Ascending aorta (tissue), 2 donors: ENCODE results near the gene SPRYD3. TPM values are rescaled to one million over a fixed set of nuclear protein-coding genes. Genes with fewer than 3 reads are reported as not detected.
"Not testable (repeated sequence)": the region's sequence is repeated elsewhere in the genome, so short reads cannot be mapped to it uniquely, and the experiment has no call there.

Experiments
- DNase-seq, 2 donors: peaks; one replicate each; pipeline ENCODE4 v3.0.0-alpha.2; 2019; ENCODE audit warnings: low spot score in 2 of 2
- H3K27ac ChIP-seq, 2 donors: fragments of 200-600 bp; sonication (generic); one replicate each; pipeline ENCODE4 v1.5.1; 2016 to 2017; ENCODE audit warnings: mild to moderate bottlenecking in 1 of 2
- H3K27me3 ChIP-seq: fragments of 200-600 bp; sonication (generic); one replicate; pipeline ENCODE4 v1.5.1; 2017
- H3K36me3 ChIP-seq, 2 donors: fragments of 200-600 bp; sonication (generic); one replicate each; pipeline ENCODE4 v1.5.1; 2016
- H3K4me1 ChIP-seq, 2 donors: fragments of 200-600 bp; sonication (generic); one replicate each; pipeline ENCODE4 v1.5.1; 2016 to 2017; ENCODE audit warnings: mild to moderate bottlenecking in 1 of 2
- H3K4me3 ChIP-seq, 2 donors: fragments of 200-600 bp; sonication (generic); one replicate each; pipeline ENCODE4 v1.5.1; 2016 to 2017; ENCODE audit warnings: mild to moderate bottlenecking in 1 of 2
- H3K9me3 ChIP-seq, 2 donors: fragments of 200-600 bp; sonication (generic); one replicate each; pipeline ENCODE4 v1.5.1; 2016
- intact Hi-C: fragments of 100-400 bp; cut with DNase I; formaldehyde crosslinking; loops from one replicate; pipeline ENCODE4 v1.15.1; 2023
- total RNA-seq: library from RNA; depleted of rRNA; stranded (reverse); fragments of >200 nt; gene quantifications from one replicate; pipeline ENCODE4 v1.1.0, GENCODE V29; 2016
- TF ChIP-seq, protein P1 (sequence below), 3 experiments: fragments of 200-600 bp in 2 of 3; fragments of 450-650 bp in 1 of 3; sonication (generic) in 2 of 3; IDR thresholded peaks; one replicate each; pipeline ENCODE4 v1.5.1; 2016 to 2019; ENCODE audit warnings: antibody characterized with exemption in 3 of 3, mild to moderate bottlenecking in 1 of 3, moderate library complexity in 1 of 3

Gene SPRYD3
- total RNA-seq, 1 donor from 2014 or later, result 48.6 TPM

DNA sequence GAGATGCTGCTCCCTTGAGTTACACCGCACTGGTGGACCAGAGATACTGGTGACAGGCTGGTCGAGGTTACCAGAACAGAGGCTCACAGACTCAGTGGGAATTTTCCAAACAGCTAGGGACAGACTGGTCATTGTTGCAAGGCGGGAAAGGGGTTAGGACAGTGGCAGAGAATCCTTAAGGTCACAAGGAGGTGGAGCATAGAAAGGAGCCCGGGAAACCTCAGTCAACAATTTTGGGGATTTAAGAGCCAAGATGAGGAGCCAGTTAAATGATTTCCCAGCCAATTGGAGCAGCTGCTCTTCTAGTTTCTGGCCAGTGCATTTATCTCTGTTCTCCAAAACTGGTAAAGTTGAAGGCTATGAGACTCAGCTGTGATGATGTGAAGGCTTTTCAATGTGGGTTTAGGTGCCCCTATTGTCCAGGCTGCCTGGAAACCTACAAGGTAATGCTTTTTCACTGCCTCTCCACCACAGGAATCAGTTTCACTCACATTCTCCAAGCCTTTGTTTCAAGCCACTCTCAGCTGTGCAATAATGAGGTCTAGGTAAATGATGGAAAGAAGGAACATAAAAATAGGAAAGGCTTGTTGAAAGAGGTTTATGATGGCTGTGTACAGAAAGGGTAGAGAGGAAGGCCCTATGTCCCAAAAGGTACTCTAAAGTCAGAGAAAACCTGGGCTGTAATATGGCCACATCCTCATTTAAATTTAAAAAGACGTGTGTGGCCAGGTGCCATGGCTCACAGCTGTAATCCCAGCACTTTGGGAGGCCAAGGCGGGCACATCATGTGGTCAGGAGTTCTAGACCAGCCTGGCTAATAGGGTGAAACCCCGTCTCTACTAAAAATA, 36.4 kb downstream of the SPRYD3 start:
- H3K27me3 ChIP-seq, result no peaks in the 10 kb centered on the region
- peak overlapping the region; percentile 99 to 100 for H3K27ac ChIP-seq
- H3K36me3 ChIP-seq, result peaks cover 22 to 29% of the 10 kb centered on the region in 2 donors
- intact Hi-C loops, result no loop called here
- no peak overlapping the region for H3K4me3 ChIP-seq
- TF ChIP-seq, protein P1, sequence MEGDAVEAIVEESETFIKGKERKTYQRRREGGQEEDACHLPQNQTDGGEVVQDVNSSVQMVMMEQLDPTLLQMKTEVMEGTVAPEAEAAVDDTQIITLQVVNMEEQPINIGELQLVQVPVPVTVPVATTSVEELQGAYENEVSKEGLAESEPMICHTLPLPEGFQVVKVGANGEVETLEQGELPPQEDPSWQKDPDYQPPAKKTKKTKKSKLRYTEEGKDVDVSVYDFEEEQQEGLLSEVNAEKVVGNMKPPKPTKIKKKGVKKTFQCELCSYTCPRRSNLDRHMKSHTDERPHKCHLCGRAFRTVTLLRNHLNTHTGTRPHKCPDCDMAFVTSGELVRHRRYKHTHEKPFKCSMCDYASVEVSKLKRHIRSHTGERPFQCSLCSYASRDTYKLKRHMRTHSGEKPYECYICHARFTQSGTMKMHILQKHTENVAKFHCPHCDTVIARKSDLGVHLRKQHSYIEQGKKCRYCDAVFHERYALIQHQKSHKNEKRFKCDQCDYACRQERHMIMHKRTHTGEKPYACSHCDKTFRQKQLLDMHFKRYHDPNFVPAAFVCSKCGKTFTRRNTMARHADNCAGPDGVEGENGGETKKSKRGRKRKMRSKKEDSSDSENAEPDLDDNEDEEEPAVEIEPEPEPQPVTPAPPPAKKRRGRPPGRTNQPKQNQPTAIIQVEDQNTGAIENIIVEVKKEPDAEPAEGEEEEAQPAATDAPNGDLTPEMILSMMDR (IDR thresholded peaks at IDR 0.05), result no peak
- DNase-seq, result no peak
- peaks cover 13 to 29% of the 10 kb centered on the region in 2 donors for H3K4me1 ChIP-seq
- H3K9me3 ChIP-seq, result no peaks in the 10 kb centered on the region

DNA sequence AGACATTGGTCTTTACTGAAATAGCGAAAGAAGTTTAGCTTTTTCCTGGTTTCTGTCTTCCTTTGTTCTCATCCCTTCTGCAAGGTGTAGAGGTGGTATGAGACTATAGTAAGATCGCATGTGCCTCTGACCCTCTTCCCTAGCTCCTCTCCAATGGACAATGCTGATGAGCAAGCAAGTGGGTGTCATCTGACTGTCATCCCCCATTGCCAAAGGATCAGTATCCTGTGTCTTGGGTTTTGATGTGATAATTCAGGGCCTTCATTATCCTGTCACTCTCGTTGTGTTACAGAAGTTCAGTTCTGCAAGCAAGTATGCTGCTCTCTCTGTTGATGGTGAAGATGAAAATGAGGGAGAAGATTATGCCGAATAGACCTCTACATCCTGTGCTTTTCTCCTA, 39.3 kb downstream of the SPRYD3 start:
- peak overlapping the region; percentile 84 for H3K27ac ChIP-seq
- H3K9me3 ChIP-seq, result no peaks in the 10 kb centered on the region
- peaks cover 50 to 59% of the 10 kb centered on the region in 2 donors for H3K36me3 ChIP-seq

GRCh38 chr12:53036802-53037201, 42.4 kb downstream of the SPRYD3 start:
- Histone ChIP-seq H3K4me1 (peaks cover 2 to 7% of the 10 kb centered on the region in 2 donors), H3K4me3 (no peak overlapping the region), H3K27ac (no peak overlapping the region), H3K36me3 (peaks cover 68 to 86% of the 10 kb centered on the region in 2 donors), H3K9me3 (no peaks in the 10 kb centered on the region), H3K27me3 (no peaks in the 10 kb centered on the region)
- TF ChIP-seq, protein P1 (IDR thresholded peaks at IDR 0.05), result no peak
- intact Hi-C loops, result no loop called here
- DNase-seq, result no peak

More for the DNA sequence above, 39.3 kb downstream of the SPRYD3 start:
- H3K27me3 ChIP-seq, result no peaks in the 10 kb centered on the region
- peaks cover 13 to 22% of the 10 kb centered on the region in 2 donors for H3K4me1 ChIP-seq
- TF ChIP-seq, protein P1 (IDR thresholded peaks at IDR 0.05), result no peak
- H3K4me3 ChIP-seq, result no peak overlapping the region
- no peak for DNase-seq
- intact Hi-C loops, result loop anchor here (2.0 kb wide), 1 partner anchor 59 kb away; no protein-coding TSS in a partner anchor

GRCh38 chr12:53034459-53034858, 44.7 kb downstream of the SPRYD3 start:
- no peak for DNase-seq
- H3K4me3 ChIP-seq, result no peak overlapping the region
- peaks cover 2 to 7% of the 10 kb centered on the region in 2 donors for H3K4me1 ChIP-seq
- H3K36me3 ChIP-seq, result peaks cover 78 to 88% of the 10 kb centered on the region in 2 donors
- intact Hi-C loops, result no loop called here
- H3K27me3 ChIP-seq, result no peaks in the 10 kb centered on the region
- H3K27ac ChIP-seq, result peak overlapping the region in 1 of 2 donors; percentile 46
- TF ChIP-seq, protein P1 (IDR thresholded peaks at IDR 0.05), result no peak
- H3K9me3 ChIP-seq, result no peaks in the 10 kb centered on the region

DNA sequence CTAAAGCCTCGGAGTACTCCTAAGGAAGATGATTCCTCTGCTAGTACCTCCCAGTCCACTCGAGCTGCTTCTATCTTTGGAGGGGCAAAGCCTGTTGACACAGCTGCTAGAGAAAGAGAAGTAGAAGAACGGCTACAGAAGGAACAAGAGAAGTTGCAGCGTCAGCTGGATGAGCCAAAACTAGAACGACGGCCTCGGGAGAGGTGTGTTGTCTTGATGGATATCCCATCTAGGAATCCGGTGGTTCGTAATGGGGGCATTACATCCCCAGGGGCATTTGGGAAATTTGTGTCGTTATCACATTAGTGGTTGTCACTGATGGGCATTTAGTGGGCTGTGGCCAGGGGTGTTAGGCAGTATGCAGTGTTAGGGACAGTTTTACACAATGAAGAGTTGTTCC, 45.4 kb downstream of the SPRYD3 start:
- H3K4me3 ChIP-seq, intact Hi-C loops, DNase-seq, H3K27me3 ChIP-seq, H3K4me1 ChIP-seq, H3K9me3 ChIP-seq: not testable (repeated sequence)
- Histone ChIP-seq H3K27ac (peak overlapping the region in 1 of 2 donors; percentile 46), H3K36me3 (peaks cover 77 to 88% of the 10 kb centered on the region in 2 donors)

- TF ChIP-seq, protein P1 (IDR thresholded peaks at IDR 0.05), result no peak
- Histone ChIP-seq H3K27ac (no peak overlapping the region), H3K27me3 (no peaks in the 10 kb centered on the region), H3K36me3 (peaks cover 78 to 89% of the 10 kb centered on the region in 2 donors), H3K9me3 (no peaks in the 10 kb centered on the region), H3K4me3 (no peak overlapping the region), H3K4me1 (no peaks in the 10 kb centered on the region)
- intact Hi-C loops, result no loop called here
- no peak for DNase-seq
Measured at GRCh38 chr12:53031616-53032015, 47.6 kb downstream of the SPRYD3 start.

DNA sequence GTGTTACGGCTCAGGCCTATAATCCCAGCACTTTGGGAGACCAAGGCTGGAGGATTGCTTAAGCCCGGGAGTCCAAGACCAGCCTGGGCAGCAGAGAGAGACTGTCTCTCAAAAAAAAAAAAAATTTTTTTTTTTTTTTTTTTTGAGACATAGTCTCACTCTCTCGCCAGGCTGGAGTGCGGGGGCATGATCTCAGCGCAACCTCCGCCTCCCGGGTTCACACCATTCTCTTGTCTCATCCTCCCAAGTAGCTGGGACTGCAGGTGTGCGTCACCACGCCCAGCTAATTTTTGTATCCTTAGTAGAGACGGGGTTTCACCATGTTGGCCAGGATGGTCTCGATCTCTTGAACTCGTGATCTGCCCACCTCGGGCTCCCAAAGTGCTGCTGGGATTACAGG, 52.2 kb downstream of the SPRYD3 start:
- H3K4me1 ChIP-seq, H3K9me3 ChIP-seq, DNase-seq, H3K4me3 ChIP-seq, intact Hi-C loops, H3K27me3 ChIP-seq, H3K27ac ChIP-seq: not testable (repeated sequence)
- H3K36me3 ChIP-seq, result peaks cover 87 to 93% of the 10 kb centered on the region in 2 donors
